Measurements from ENCODE around the gene RNGTT.
"Not testable (repeated sequence)": the region's sequence is repeated elsewhere in the genome, so short reads cannot be mapped to it uniquely, and the experiment has no call there.

Gene RNGTT

DNA sequence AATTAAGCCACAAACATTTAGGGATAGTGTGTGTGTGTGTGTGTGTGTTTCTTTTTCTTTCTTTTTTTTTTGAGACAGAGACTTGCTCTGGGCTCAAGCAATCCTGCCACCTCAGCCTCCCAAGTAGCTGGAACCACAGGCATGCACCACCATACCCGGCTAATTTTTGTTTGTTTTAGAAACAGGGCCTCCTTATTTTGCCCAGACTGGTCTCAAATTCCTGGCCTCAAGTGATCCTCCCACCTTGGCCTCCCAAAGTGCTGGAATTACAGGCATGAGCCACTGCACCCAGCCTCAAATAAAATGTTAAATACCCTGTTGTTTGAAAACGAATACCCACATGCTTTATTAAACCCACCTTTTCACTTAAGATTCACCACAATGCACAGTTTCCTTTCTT, 195.3 kb downstream of the RNGTT start:
- not testable (repeated sequence) for H3K36me3 Mint-ChIP-seq, H3K9me3 Mint-ChIP-seq, H3K4me1 Mint-ChIP-seq, H3K27me3 Mint-ChIP-seq, H3K4me3 Mint-ChIP-seq, H3K27ac Mint-ChIP-seq

DNA sequence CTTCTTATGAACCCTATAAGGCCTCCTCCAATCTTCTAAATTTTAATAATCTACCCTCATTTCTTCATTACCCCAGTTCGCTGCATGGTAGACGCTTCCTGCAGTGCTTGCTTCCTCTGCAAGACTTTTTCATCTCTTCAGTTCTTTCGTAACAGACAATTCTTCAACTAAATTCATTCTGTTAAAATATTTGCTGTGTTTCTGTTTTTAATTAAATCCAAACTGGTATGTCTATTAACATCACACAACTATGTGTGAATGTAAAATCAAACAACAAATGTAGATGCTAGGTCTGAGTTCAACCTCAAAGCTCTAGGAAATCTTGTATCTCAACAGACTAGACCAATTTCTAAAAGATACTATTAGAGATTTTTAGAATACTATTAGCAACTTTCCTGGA, 199.3 kb downstream of the RNGTT start:
- H3K4me3 Mint-ChIP-seq = no peak overlapping the region
- H3K27me3 Mint-ChIP-seq = no peaks in the 10 kb centered on the region
- no peaks in the 10 kb centered on the region for H3K9me3 Mint-ChIP-seq

DNA sequence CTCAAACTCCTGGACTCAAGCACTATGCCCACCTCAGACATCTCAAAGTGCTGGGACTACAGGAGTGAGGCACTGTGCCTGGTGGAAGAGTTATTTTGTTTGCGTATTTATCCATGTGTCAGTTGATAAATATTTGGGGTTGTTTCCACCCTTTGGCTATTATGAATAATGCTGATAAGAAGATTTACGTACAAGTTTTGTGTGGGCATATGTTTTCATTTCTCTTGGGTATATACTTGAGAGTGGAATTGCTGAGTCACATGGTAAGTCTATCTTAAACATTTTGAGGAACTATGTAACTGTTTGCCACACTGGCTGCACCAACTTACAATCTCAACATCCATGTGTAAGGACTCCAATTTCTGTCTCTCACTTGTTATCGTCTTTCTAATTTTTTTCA, 200.3 kb downstream of the RNGTT start:
- Mint-ChIP-seq H3K9me3 (no peaks in the 10 kb centered on the region), H3K27me3 (no peaks in the 10 kb centered on the region), H3K4me3 (no peak overlapping the region), H3K36me3 (peaks cover 12% of the 10 kb centered on the region), H3K27ac (no peak overlapping the region), H3K4me1 (no peaks in the 10 kb centered on the region)

More for the DNA sequence above, 199.3 kb downstream of the RNGTT start:
- no peaks in the 10 kb centered on the region for H3K4me1 Mint-ChIP-seq
- H3K27ac Mint-ChIP-seq = no peak overlapping the region
- peaks cover 12% of the 10 kb centered on the region for H3K36me3 Mint-ChIP-seq

DNA sequence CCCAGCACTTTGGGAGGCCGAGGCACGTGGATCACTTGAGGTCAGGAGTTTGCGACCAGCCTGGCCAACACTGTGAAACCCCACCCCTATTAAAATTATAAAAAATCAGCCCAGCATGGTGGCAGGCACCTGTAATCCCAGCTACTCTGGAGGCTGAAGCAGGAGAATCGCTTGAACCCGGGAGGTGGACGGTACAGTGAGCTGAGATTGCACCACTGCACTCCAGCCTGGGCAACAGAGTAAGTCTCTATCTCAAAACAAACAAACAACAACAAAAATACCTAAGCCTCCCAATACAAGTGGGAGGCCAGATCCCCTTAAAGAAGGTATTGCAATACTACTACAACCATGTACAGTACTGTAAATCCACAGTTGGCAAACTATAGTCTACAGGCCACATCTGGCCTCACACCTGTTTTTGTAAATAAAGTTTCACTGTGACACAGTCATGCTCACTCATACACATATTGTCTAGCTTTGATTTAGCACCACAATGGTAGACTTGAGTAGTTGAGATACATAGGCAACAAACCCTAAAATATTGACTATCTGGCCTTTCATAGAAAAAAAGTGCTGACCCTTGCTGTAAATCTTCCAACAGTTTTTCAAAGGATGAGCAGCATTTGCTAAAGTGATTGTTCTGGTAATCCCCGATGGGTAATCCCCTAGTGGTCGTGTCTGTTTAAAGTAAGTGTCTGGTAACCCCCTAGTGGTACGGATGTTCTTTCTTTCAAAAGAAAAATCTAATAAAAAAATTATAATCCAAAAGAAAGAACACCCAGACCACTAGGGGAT, 202.0 kb downstream of the RNGTT start:
- Mint-ChIP-seq H3K9me3 (no peaks in the 10 kb centered on the region), H3K4me1 (no peaks in the 10 kb centered on the region), H3K4me3 (no peak overlapping the region), H3K36me3 (peaks cover 14% of the 10 kb centered on the region), H3K27me3 (no peaks in the 10 kb centered on the region), H3K27ac (no peak overlapping the region)

GRCh38 chr6:88760091-88760490, 203.3 kb downstream of the RNGTT start:
- no peak overlapping the region for H3K4me3 Mint-ChIP-seq
- H3K27ac Mint-ChIP-seq = no peak overlapping the region
- no peaks in the 10 kb centered on the region for H3K4me1 Mint-ChIP-seq
- peaks cover 23% of the 10 kb centered on the region for H3K36me3 Mint-ChIP-seq
- peaks cover 5% of the 10 kb centered on the region for H3K9me3 Mint-ChIP-seq
- H3K27me3 Mint-ChIP-seq = no peaks in the 10 kb centered on the region

DNA sequence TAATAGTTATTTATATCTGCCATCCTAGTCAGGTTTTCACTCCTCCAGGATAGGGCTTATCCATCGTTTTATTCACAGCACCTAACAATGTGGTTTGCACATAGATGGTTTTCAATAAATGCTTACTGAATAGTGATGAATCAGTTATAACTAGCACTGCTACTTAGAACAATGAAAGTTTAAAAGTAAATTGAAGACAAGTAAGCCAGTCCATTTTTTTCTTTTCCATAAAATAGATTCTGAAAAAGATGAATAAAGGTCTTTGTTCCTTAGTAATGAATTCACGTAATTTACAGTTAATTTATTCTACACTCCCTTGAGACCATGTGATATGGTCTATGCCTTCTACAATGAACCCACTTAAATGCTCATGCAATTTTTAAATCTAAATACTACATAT, 212.5 kb downstream of the RNGTT start:
- Mint-ChIP-seq H3K27ac (no peak overlapping the region), H3K9me3 (peaks cover 9% of the 10 kb centered on the region), H3K4me3 (no peak overlapping the region), H3K36me3 (peaks cover 22% of the 10 kb centered on the region), H3K27me3 (no peaks in the 10 kb centered on the region), H3K4me1 (no peaks in the 10 kb centered on the region)

DNA sequence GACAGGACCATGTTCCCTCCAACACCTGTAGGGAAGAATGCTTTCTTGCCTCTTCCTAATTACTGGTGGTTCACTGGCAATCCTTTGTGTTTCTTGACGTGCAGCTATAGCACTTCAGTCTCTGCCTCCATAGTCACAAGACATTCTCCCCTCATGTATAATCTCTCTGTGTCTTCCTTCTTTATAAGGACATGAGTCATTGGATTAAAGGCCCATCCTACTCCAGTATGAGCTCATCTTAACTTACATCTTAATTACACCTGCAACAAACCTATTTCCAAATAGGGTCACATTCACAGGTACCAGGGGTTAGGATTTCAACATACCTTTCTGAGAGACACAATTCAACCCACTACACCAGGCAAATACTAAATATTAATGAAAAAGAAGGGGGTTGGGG, 213.6 kb downstream of the RNGTT start:
- Mint-ChIP-seq H3K27ac (no peak overlapping the region), H3K27me3 (no peaks in the 10 kb centered on the region), H3K36me3 (peaks cover 16% of the 10 kb centered on the region), H3K4me1 (no peaks in the 10 kb centered on the region), H3K4me3 (no peak overlapping the region), H3K9me3 (peaks cover 1% of the 10 kb centered on the region)

- H3K4me3 Mint-ChIP-seq = no peak overlapping the region
- H3K27ac Mint-ChIP-seq = no peak overlapping the region
- no peaks in the 10 kb centered on the region for H3K9me3 Mint-ChIP-seq
- no peaks in the 10 kb centered on the region for H3K27me3 Mint-ChIP-seq
- H3K4me1 Mint-ChIP-seq = no peaks in the 10 kb centered on the region
- peaks cover 17% of the 10 kb centered on the region for H3K36me3 Mint-ChIP-seq
Measured at GRCh38 chr6:88748141-88748540, 215.3 kb downstream of the RNGTT start.

GRCh38 chr6:88741939-88742338, 221.5 kb downstream of the RNGTT start:
- H3K9me3 Mint-ChIP-seq = peaks cover 9% of the 10 kb centered on the region
- no peaks in the 10 kb centered on the region for H3K27me3 Mint-ChIP-seq
- H3K27ac Mint-ChIP-seq = no peak overlapping the region
- peaks cover 31% of the 10 kb centered on the region for H3K36me3 Mint-ChIP-seq
- H3K4me3 Mint-ChIP-seq = no peak overlapping the region
- no peaks in the 10 kb centered on the region for H3K4me1 Mint-ChIP-seq

GRCh38 chr6:88741071-88741470, 222.3 kb downstream of the RNGTT start:
- no peaks in the 10 kb centered on the region for H3K27me3 Mint-ChIP-seq
- no peak overlapping the region for H3K4me3 Mint-ChIP-seq
- peaks cover 9% of the 10 kb centered on the region for H3K9me3 Mint-ChIP-seq
- H3K27ac Mint-ChIP-seq = no peak overlapping the region
- H3K36me3 Mint-ChIP-seq = peaks cover 31% of the 10 kb centered on the region
- H3K4me1 Mint-ChIP-seq = no peaks in the 10 kb centered on the region

GRCh38 chr6:88734544-88734943, 228.9 kb downstream of the RNGTT start:
- H3K4me1 Mint-ChIP-seq = peaks cover 21% of the 10 kb centered on the region
- no peak overlapping the region for H3K27ac Mint-ChIP-seq
- H3K36me3 Mint-ChIP-seq = peaks cover 52% of the 10 kb centered on the region
- H3K4me3 Mint-ChIP-seq = no peak overlapping the region
- H3K9me3 Mint-ChIP-seq = peaks cover 10% of the 10 kb centered on the region
- no peaks in the 10 kb centered on the region for H3K27me3 Mint-ChIP-seq

DNA sequence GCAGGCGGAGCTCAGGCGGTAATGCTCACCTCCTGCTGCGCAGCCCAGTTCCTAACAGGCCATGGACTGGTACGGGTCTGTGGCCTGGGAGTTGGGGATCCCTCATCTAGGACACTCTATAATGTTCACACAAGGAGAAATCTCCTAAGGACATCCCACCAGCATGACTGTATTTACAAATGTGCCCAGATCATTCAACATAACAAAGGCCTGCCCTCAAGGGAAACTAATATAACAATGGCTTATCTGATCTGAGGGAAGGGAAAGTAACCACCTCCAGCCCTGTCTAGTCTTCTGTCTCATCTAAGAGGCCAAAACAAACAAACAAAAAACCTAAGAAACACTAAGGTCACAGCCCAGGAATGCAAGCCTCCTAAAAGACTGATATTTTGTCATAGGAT, 232.8 kb downstream of the RNGTT start:
- Mint-ChIP-seq H3K36me3 (peaks cover 43% of the 10 kb centered on the region), H3K27me3 (no peaks in the 10 kb centered on the region), H3K27ac (no peak overlapping the region), H3K4me3 (no peak overlapping the region), H3K9me3 (peaks cover 10% of the 10 kb centered on the region), H3K4me1 (peaks cover 29% of the 10 kb centered on the region)

- peaks cover 29% of the 10 kb centered on the region for H3K4me1 Mint-ChIP-seq
- peaks cover 6% of the 10 kb centered on the region for H3K9me3 Mint-ChIP-seq
- H3K27me3 Mint-ChIP-seq = no peaks in the 10 kb centered on the region
- H3K36me3 Mint-ChIP-seq = peaks cover 33% of the 10 kb centered on the region
- H3K4me3 Mint-ChIP-seq = no peak overlapping the region
- no peak overlapping the region for H3K27ac Mint-ChIP-seq
Measured at GRCh38 chr6:88728756-88729155, 234.7 kb downstream of the RNGTT start.

DNA sequence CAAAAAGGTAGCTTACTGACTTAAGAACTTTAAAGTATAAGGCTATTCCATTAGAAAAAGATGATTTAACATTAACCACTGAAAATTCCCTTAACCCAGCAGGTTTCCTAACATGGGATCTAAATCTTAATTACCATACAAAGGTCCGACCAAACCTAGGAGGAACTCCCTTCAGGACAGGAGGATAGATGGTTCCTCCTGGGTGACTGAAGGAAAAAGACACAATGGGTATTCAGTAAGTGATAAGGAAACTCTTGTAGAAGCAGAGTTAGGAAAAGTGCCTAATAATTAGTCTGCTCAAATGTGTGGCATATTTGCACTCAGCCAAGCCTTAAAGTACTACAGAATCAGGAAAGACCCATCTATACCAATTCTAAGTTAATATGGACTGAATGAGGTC, 237.0 kb downstream of the RNGTT start:
- not testable (repeated sequence) for H3K27me3 Mint-ChIP-seq, H3K9me3 Mint-ChIP-seq, H3K27ac Mint-ChIP-seq
- Mint-ChIP-seq H3K36me3 (peaks cover 28% of the 10 kb centered on the region), H3K4me1 (peaks cover 19% of the 10 kb centered on the region), H3K4me3 (peak overlapping the region; percentile 16)

- Mint-ChIP-seq H3K27me3 (no peaks in the 10 kb centered on the region), H3K4me3 (peak overlapping the region; percentile 43), H3K9me3 (no peaks in the 10 kb centered on the region), H3K4me1 (peaks cover 19% of the 10 kb centered on the region), H3K36me3 (peaks cover 24% of the 10 kb centered on the region), H3K27ac (peak overlapping the region; percentile 75)
Measured at GRCh38 chr6:88725111-88725975, 238.1 kb downstream of the RNGTT start.

- Mint-ChIP-seq H3K4me3 (no peak overlapping the region), H3K9me3 (no peaks in the 10 kb centered on the region)
Measured at GRCh38 chr6:88722686-88723085, 240.7 kb downstream of the RNGTT start.

More at GRCh38 chr6:88722686-88723085, 240.7 kb downstream of the RNGTT start:
- H3K27me3 Mint-ChIP-seq = no peaks in the 10 kb centered on the region
- H3K36me3 Mint-ChIP-seq = peaks cover 20% of the 10 kb centered on the region
- peaks cover 19% of the 10 kb centered on the region for H3K4me1 Mint-ChIP-seq
- H3K27ac Mint-ChIP-seq = no peak overlapping the region

Data from activated naive CD4-positive, alpha-beta T cell treated with anti-CD3 and anti-CD28 coated beads, Interleukin-2, amount 50 U/mL, for 24 hours (primary cell).